SK-N-SH treated with all-trans-retinoic acid at 6 μM for 48 hours (cell line): Measurements from ENCODE around the gene CUBN.

ENCODE experiments used
- ATAC-seq: fragments of 200-7000 bp; cut with Tn5 transposase; 3 replicates; pipeline ENCODE4 v1.9.1; 2020; ENCODE audit warnings: mild to moderate bottlenecking, moderate library complexity
- ARNTL ChIP-seq: fragments of 450-650 bp; formaldehyde crosslinking; IDR thresholded peaks from 2 replicates; pipeline ENCODE4 v1.5.0; 2020; ENCODE audit warnings: low read depth, mild to moderate bottlenecking, moderate library complexity, borderline replicate concordance
- BACH2 ChIP-seq: fragments of 250-450 bp; sonication (Bioruptor Pico); IDR thresholded peaks from 2 replicates; pipeline ENCODE4 v1.9.0; 2021; ENCODE audit warnings: mild to moderate bottlenecking, borderline replicate concordance
- CREB5 ChIP-seq: fragments of 250-450 bp; sonication (Bioruptor Pico); IDR thresholded peaks from 2 replicates; pipeline ENCODE4 v1.5.1; 2020; ENCODE audit warnings: low read depth, mild to moderate bottlenecking, moderate library complexity
- CSRNP3 ChIP-seq: fragments of 250-450 bp; sonication (Bioruptor Pico); IDR thresholded peaks from 2 replicates; pipeline ENCODE4 v1.5.1; 2021; ENCODE audit warnings: mild to moderate bottlenecking, moderate library complexity
- ESRRG ChIP-seq: fragments of 250-450 bp; sonication (Bioruptor Pico); IDR thresholded peaks from 2 replicates; pipeline ENCODE4 v1.6.1; 2021; ENCODE audit warnings: mild to moderate bottlenecking
- GLIS3 ChIP-seq: fragments of 250-450 bp; sonication (Bioruptor Pico); IDR thresholded peaks from 2 replicates; pipeline ENCODE4 v1.5.0; 2020; ENCODE audit warnings: mild to moderate bottlenecking, moderate library complexity
- ISL1 ChIP-seq: fragments of 250-450 bp; sonication (Bioruptor Pico); IDR thresholded peaks from 2 replicates; pipeline ENCODE4 v2.1.2; 2022; ENCODE audit warnings: mild to moderate bottlenecking, moderate library complexity
- OSR1 ChIP-seq: fragments of 250-450 bp; sonication (Bioruptor Pico); IDR thresholded peaks from 2 replicates; pipeline ENCODE4 v1.8.0; 2022; ENCODE audit warnings: moderate library complexity, mild to moderate bottlenecking, inconsistent platforms
- POU6F1 ChIP-seq: fragments of 250-450 bp; sonication (Bioruptor Pico); IDR thresholded peaks from 2 replicates; pipeline ENCODE4 v1.8.0; 2021; ENCODE audit warnings: low read depth, mild to moderate bottlenecking, moderate library complexity, borderline replicate concordance
- PPARA ChIP-seq: fragments of 250-450 bp; sonication (Bioruptor Pico); IDR thresholded peaks from 2 replicates; pipeline ENCODE4 v1.5.0; 2020; ENCODE audit warnings: mild to moderate bottlenecking, borderline replicate concordance
- RARB ChIP-seq: fragments of 250-450 bp; sonication (Bioruptor Pico); IDR thresholded peaks from 2 replicates; pipeline ENCODE4 v1.8.0; 2021; ENCODE audit warnings: mild to moderate bottlenecking, moderate library complexity
- SNAI2 ChIP-seq: fragments of 250-450 bp; sonication (Bioruptor Pico); IDR thresholded peaks from 2 replicates; pipeline ENCODE4 v1.5.0; 2020; ENCODE audit warnings: mild to moderate bottlenecking, moderate library complexity
- TCF4 ChIP-seq: fragments of 250-450 bp; sonication (Bioruptor Pico); IDR thresholded peaks from 2 replicates; pipeline ENCODE4 v1.8.0; 2021; ENCODE audit warnings: mild to moderate bottlenecking, moderate library complexity, borderline replicate concordance
- TOX ChIP-seq: fragments of 250-450 bp; sonication (Bioruptor Pico); IDR thresholded peaks from 2 replicates; pipeline ENCODE4 v1.8.0; 2021; ENCODE audit warnings: mild to moderate bottlenecking, moderate library complexity, borderline replicate concordance
- TSHZ2 ChIP-seq: fragments of 250-450 bp; sonication (Bioruptor Pico); IDR thresholded peaks from 2 replicates; pipeline ENCODE4 v1.5.0; 2020; ENCODE audit warnings: mild to moderate bottlenecking, moderate library complexity
- ZC3H10 ChIP-seq: fragments of 250-450 bp; sonication (Bioruptor Pico); IDR thresholded peaks from 2 replicates; pipeline ENCODE4 v1.5.1; 2021; ENCODE audit warnings: mild to moderate bottlenecking, moderate library complexity
- ZFP3 ChIP-seq: fragments of 250-450 bp; sonication (Bioruptor Pico); IDR thresholded peaks from 2 replicates; pipeline ENCODE4 v1.5.0; 2020; ENCODE audit warnings: mild to moderate bottlenecking, moderate library complexity
- ZFP30 ChIP-seq: fragments of 450-650 bp; formaldehyde crosslinking; IDR thresholded peaks from 2 replicates; pipeline ENCODE4 v1.5.0; 2022; ENCODE audit warnings: mild to moderate bottlenecking, moderate library complexity
- ZNF565 ChIP-seq: fragments of 450-650 bp; formaldehyde crosslinking; conservative IDR thresholded peaks from 2 replicates; pipeline ENCODE4 v1.5.0; 2020; ENCODE audit warnings: low read depth, mild to moderate bottlenecking, moderate library complexity
- ZNF70 ChIP-seq: fragments of 450-650 bp; formaldehyde crosslinking; IDR thresholded peaks from 2 replicates; pipeline ENCODE4 v1.5.0; 2020; ENCODE audit warnings: mild to moderate bottlenecking, moderate library complexity

The CUBN gene

GRCh38 chr10:16811765-16812164 lies 317.8 kb downstream of the CUBN start:
- no peak for TF ChIP-seq ISL1
- TF ChIP-seq TCF4, result no peak
- no peak for TF ChIP-seq ZFP3 (CRISPR knock-in tag)
- no peak for TF ChIP-seq ZNF70 (CRISPR knock-in tag)
- TF ChIP-seq OSR1 (CRISPR knock-in tag), result no peak
- no peak for TF ChIP-seq CREB5 (CRISPR knock-in tag)
- no peak for TF ChIP-seq ESRRG
- TF ChIP-seq SNAI2 (CRISPR knock-in tag), result no peak
- no peak for TF ChIP-seq CSRNP3 (CRISPR knock-in tag)
- no peak for TF ChIP-seq TSHZ2 (CRISPR knock-in tag)
- no peak for TF ChIP-seq ZC3H10 (CRISPR knock-in tag)
- TF ChIP-seq BACH2, result no peak
- TF ChIP-seq ZFP30, result no peak
- TF ChIP-seq POU6F1 (CRISPR knock-in tag), result no peak
- no peak for TF ChIP-seq PPARA (CRISPR knock-in tag)
- no peak for TF ChIP-seq GLIS3 (CRISPR knock-in tag)
- TF ChIP-seq RARB, result no peak
- TF ChIP-seq TOX (CRISPR knock-in tag), result no peak
- no peak for TF ChIP-seq ZNF565 (CRISPR knock-in tag)
- no peak for TF ChIP-seq ARNTL
- no peak for ATAC-seq

- TF ChIP-seq PPARA (CRISPR knock-in tag), result no peak
- ATAC-seq, result no peak
Measured at GRCh38 chr10:16811292-16811691, 318.3 kb downstream of the CUBN start.

- peak; percentile 92 for ATAC-seq
- no peak for TF ChIP-seq BACH2
Measured at GRCh38 chr10:16809074-16809718, 320.4 kb downstream of the CUBN start.

GRCh38 chr10:16804123-16804522 lies 325.5 kb downstream of the CUBN start:
- TF ChIP-seq TCF4 (no peak), ISL1 (no peak), GLIS3 (CRISPR knock-in tag) (no peak), ESRRG (no peak), ZNF70 (CRISPR knock-in tag) (no peak), PPARA (CRISPR knock-in tag) (no peak), TOX (CRISPR knock-in tag) (no peak)

GRCh38 chr10:16803464-16803863 lies 326.1 kb downstream of the CUBN start:
- no peak for ATAC-seq
- TF ChIP-seq ARNTL (no peak), GLIS3 (CRISPR knock-in tag) (no peak), BACH2 (no peak), CREB5 (CRISPR knock-in tag) (no peak), ZFP3 (CRISPR knock-in tag) (no peak), ISL1 (no peak), TSHZ2 (CRISPR knock-in tag) (no peak), ZNF565 (CRISPR knock-in tag) (no peak), POU6F1 (CRISPR knock-in tag) (no peak), ZFP30 (no peak), ZC3H10 (CRISPR knock-in tag) (no peak)

More at GRCh38 chr10:16804123-16804522, 325.5 kb downstream of the CUBN start:
- no peak for ATAC-seq
